Stimulated activated naive CD8-positive, alpha-beta T cell treated with anti-CD3 and anti-CD28 coated beads, Interleukin-15, Interleukin-2, amounts not matched to agents 100 ng/mL and 50 ng/mL, for 24 hours (primary cell): ENCODE data around the gene ZFYVE28.

Experiments used
- H3K27ac Mint-ChIP-seq: one replicate; pipeline ENCODE4 v1.8.0; 2021; ENCODE audit warnings: mild to moderate bottlenecking, mixed read lengths
- H3K27me3 Mint-ChIP-seq: one replicate; pipeline ENCODE4 v1.8.0; 2021; ENCODE audit warnings: mixed read lengths
- H3K36me3 Mint-ChIP-seq: one replicate; pipeline ENCODE4 v1.8.0; 2021; ENCODE audit warnings: low read depth, mixed read lengths
- H3K4me1 Mint-ChIP-seq: one replicate; pipeline ENCODE4 v1.8.0; 2021; ENCODE audit warnings: low read depth, mixed read lengths
- H3K4me3 Mint-ChIP-seq: one replicate; pipeline ENCODE4 v1.8.0; 2021; ENCODE audit warnings: mild to moderate bottlenecking, mixed read lengths
- H3K9me3 Mint-ChIP-seq: one replicate; pipeline ENCODE4 v1.8.0; 2021; ENCODE audit warnings: mixed read lengths

The ZFYVE28 gene

DNA sequence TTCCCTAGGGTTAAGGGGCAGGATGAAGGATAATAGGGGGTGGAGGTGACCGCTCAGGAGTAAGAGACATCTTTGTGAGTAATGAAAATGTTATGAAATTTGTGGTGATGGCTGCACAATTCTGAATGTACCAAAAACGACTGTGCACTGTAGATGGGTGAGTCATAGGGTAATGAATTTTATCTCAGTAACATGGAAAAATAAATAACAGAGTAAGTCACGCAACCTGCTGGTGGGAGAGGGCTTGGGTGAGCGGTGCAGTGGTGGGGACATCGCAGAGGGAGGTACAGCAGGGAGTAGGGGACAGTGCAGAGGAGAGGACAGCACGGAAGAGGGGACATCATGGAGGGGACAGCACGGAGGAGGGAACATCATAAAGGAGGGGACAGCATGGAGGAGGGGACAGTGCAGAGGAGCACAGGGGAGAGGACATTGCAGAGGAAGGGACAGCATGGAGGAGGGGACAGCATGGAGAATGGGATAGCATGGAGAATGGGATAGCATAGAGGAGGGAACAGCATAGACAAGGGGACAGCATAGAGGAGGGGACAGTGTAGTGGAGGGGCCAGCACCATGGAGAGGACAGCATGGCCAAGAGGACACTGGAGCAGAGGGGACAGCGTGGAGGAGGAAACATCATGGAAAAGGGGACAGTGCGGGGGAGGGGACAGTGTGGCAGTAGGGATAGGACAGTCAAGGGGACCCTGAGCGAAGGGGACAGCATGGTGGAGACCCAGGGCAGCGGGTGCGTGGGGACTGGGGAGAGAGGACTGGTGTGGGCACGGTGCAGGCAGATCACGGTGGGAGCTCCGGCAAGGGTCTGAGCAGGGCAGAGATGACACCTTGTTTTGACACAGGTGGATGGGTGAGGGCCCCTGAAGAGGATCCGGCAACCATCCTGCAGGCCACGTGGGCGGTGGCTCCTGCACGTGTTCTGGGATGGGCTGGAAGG lies 88.1 kb downstream of the ZFYVE28 start:
- Mint-ChIP-seq H3K27me3 (no peaks in the 10 kb centered on the region), H3K9me3 (peaks cover 11% of the 10 kb centered on the region), H3K4me3 (no peak overlapping the region)

DNA sequence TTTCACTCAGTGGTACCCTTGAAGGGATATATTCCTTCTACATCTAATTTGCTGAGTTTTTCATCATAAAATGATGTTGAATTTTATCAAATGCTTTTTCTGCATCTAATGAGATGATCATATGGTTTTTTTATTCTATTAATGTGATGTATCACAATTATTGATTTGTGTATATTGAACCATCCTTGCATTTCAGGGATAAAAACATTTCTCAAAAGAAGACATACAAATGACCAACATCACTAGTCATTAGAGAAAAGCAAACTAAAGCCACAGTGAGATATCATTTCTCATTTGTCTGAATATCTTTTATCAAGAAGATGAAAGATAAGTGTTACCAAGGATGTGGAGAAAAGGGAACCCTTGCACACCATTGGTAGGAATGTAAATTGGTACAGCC lies 90.9 kb downstream of the ZFYVE28 start:
- H3K9me3 Mint-ChIP-seq, result peaks cover 11% of the 10 kb centered on the region
- no peaks in the 10 kb centered on the region for H3K27me3 Mint-ChIP-seq
- H3K27ac Mint-ChIP-seq, result no peak overlapping the region
- H3K4me3 Mint-ChIP-seq, result no peak overlapping the region
- H3K36me3 Mint-ChIP-seq, result peaks cover 17% of the 10 kb centered on the region
- no peaks in the 10 kb centered on the region for H3K4me1 Mint-ChIP-seq

More for the DNA sequence above, 88.1 kb downstream of the ZFYVE28 start:
- Mint-ChIP-seq H3K4me1 (no peaks in the 10 kb centered on the region), H3K27ac (no peak overlapping the region), H3K36me3 (peaks cover 17% of the 10 kb centered on the region)

DNA sequence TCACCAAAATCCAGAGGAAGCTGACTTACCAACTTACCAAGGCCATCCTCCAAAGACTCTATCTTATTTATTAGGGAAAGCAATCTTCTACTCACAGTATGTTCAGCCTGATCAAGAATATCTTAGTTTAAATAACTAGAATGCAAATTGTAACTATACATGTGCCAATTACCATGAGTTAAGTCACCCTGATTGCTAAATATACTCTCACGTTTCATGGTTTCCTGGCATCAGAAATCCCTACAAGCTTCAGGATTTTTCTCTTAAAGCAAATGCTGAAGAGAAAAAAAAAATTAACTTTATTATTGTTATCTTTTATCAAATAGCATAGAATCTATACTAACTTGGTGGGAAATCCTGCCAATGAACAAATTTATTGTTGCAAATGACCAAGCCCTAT lies 93.6 kb downstream of the ZFYVE28 start:
- peaks cover 11% of the 10 kb centered on the region for H3K9me3 Mint-ChIP-seq
- H3K27ac Mint-ChIP-seq, result no peak overlapping the region
- H3K36me3 Mint-ChIP-seq, result peaks cover 17% of the 10 kb centered on the region
- no peaks in the 10 kb centered on the region for H3K27me3 Mint-ChIP-seq
- no peaks in the 10 kb centered on the region for H3K4me1 Mint-ChIP-seq
- H3K4me3 Mint-ChIP-seq, result no peak overlapping the region

DNA sequence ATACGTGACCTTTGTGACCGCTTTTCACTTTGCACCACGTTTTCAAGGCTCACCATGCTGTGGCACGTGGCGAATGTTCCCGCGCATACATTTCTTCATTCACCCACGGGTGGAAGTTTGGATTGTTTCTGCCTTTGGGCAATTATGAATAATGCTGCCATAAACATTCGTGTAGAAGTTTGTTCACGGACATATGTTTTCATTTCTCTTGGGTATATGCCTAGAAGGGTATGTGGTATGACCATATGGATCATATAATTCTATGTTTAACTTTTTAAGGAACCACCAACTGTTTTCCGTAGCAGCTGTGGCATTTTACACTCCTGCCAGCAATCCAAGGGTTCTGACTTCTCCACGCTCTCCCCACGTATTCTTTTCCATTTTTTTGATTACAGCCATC lies 95.6 kb downstream of the ZFYVE28 start:
- Mint-ChIP-seq H3K4me3 (no peak overlapping the region), H3K36me3 (peaks cover 6% of the 10 kb centered on the region), H3K4me1 (no peaks in the 10 kb centered on the region), H3K27ac (no peak overlapping the region), H3K9me3 (peaks cover 4% of the 10 kb centered on the region), H3K27me3 (no peaks in the 10 kb centered on the region)

DNA sequence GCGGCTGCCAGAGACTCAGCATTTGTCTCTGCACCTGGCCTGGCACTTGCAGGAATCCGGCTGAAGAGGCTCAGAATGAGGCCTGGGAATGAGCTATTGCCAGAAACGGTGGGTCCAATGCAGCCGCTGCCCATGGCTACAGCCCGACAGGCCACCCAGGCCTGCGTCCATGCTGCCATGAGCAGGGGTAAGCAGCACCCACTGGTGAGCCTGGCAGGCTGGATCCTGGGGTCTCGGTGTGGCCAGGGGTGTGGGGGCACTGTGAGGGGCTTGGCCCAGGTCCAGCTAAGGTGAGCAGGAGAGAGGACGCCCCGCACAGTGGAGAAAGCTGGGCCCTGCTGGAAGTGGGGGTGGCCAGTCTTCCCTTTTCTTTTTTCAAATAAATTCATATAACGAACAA lies 96.2 kb downstream of the ZFYVE28 start:
- no peaks in the 10 kb centered on the region for H3K36me3 Mint-ChIP-seq
- no peak overlapping the region for H3K27ac Mint-ChIP-seq

DNA sequence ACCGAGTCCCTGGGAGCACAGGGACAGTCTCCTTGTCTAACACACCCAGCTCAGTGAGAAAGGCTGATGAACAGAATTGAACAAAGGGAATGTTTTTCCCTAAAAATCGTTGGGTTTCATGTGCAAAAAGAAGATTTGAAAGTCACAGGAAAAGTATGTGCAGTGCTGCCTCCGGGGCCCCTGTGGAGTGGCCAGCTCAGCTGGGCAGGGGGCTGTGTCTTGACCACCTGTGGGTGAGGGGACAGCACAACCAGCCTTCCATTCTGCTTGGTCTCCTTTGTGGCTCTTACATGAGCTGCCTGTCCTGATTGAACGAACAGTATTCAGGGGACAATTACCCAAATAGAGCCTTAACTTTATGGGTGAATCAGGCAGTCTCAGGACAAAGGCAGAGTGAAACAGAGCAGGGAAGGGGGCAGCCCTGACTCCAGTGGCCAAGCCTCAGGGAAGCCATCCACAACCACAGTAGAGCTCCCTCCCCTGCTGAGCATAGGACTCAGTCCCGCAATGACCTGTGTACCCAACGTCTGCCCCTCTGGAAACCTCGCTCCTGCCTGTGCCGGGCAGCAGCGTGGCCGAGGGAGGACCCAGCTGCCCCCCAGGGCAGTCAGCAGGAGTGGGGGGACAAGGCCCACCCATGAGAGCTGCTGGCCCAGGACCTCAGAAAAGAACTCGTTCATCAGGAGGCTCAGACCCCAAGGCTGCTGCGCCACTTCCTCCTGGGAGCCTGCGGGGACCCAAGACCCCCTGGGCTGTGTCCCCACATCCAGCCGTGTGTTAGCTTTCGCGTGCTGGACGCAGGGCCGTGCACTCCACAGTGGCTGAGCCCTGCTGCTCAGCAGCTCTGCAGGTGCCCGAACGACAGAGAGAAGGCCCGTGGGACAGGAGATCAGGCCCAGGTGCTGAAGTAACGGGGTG lies 96.9 kb downstream of the ZFYVE28 start:
- H3K4me3 Mint-ChIP-seq, result no peak overlapping the region
- H3K9me3 Mint-ChIP-seq, result no peaks in the 10 kb centered on the region
- H3K27me3 Mint-ChIP-seq, result no peaks in the 10 kb centered on the region
- H3K4me1 Mint-ChIP-seq, result no peaks in the 10 kb centered on the region
- no peaks in the 10 kb centered on the region for H3K36me3 Mint-ChIP-seq
- H3K27ac Mint-ChIP-seq, result no peak overlapping the region

More for the DNA sequence above, 96.2 kb downstream of the ZFYVE28 start:
- Mint-ChIP-seq H3K4me1 (no peaks in the 10 kb centered on the region), H3K27me3 (no peaks in the 10 kb centered on the region), H3K4me3 (no peak overlapping the region), H3K9me3 (no peaks in the 10 kb centered on the region)

DNA sequence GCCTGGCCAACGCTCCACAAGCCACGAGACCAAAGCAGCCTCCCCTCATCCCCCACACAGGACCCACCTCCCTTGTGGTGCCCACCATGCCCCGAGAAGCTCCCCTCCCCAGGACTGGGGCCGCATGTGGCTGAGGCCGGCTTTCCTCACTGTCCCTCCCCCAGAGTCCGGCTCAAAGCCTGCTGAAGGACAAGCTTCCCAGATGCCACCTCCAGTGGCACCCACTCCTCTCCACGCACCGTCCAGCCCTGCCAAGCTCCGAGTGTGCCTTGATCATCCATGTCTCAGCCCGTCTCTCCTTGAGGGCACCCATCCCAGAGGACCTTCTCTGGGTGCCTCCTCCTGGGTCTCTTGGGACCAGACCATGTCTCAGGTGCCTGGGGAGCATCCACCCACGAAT lies 97.7 kb downstream of the ZFYVE28 start:
- no peak overlapping the region for H3K27ac Mint-ChIP-seq
- H3K4me3 Mint-ChIP-seq, result no peak overlapping the region
- H3K4me1 Mint-ChIP-seq, result no peaks in the 10 kb centered on the region
- no peaks in the 10 kb centered on the region for H3K27me3 Mint-ChIP-seq
- H3K9me3 Mint-ChIP-seq, result no peaks in the 10 kb centered on the region
- peaks cover under 1% of the 10 kb centered on the region for H3K36me3 Mint-ChIP-seq

DNA sequence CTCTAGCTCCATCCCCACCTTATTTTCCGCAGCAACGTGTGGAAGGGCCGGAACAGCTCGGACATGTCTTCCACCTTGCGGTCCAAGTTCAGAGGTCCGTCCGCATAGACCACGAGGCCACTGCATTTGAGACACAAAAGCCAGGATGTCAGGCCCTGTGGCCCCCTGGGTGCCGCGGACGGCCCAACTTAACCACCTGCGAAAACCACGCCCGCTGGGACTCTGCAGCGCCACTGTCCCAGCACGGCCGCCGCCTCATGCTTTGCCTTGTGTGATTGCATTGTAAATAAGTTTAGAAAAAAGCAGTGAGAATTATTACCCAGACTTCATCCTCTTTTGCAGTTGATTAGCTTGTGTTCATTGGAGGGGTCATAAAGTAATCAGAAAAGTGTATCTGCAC lies 98.3 kb downstream of the ZFYVE28 start:
- peaks cover 5% of the 10 kb centered on the region for H3K36me3 Mint-ChIP-seq
- no peak overlapping the region for H3K27ac Mint-ChIP-seq
- H3K9me3 Mint-ChIP-seq, result no peaks in the 10 kb centered on the region
- no peaks in the 10 kb centered on the region for H3K27me3 Mint-ChIP-seq
- no peaks in the 10 kb centered on the region for H3K4me1 Mint-ChIP-seq
- no peak overlapping the region for H3K4me3 Mint-ChIP-seq

DNA sequence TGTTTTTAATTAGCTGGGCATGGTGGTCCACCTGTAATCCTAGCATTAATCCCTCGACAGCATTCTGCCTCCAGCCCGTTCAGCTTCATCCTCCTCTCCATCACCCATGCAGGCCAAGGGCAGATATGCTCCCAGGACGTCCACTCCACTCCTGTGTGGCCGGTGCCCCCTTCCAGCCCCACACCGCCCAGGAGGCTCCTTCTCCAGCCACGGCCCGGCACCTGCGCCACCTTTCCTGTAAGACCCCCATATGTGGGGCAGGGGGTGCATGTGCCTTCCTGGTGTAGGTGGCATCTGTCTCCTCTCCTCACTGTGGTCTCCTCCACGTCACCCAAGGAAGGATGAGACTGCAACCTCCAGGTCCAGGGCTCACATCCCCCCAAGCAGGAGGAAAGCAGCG lies 99.6 kb downstream of the ZFYVE28 start:
- Mint-ChIP-seq H3K36me3 (peaks cover 5% of the 10 kb centered on the region), H3K27ac (no peak overlapping the region), H3K4me1 (no peaks in the 10 kb centered on the region), H3K4me3 (no peak overlapping the region), H3K9me3 (no peaks in the 10 kb centered on the region), H3K27me3 (no peaks in the 10 kb centered on the region)

DNA sequence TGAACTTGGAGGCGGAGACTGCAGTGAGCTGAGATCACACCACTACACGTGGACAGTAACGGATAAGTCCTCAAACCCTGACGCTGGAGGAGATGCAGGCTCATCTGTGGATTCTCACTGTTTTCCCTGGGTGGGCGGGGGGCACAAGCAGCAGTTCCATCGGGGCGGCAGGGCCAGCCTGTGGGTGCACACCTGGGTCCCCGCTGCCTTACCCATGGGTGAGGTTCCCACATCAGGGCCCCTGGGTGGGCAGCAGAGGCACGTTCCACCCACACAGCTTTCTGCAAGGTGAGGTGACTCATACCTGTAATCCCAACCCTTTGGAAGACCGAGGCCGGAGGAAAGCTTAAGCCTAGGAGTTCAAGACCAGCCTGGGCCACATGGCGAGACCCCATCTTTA lies 100.0 kb downstream of the ZFYVE28 start:
- Mint-ChIP-seq H3K4me1 (no peaks in the 10 kb centered on the region), H3K36me3 (peaks cover 5% of the 10 kb centered on the region), H3K9me3 (no peaks in the 10 kb centered on the region), H3K4me3 (no peak overlapping the region), H3K27me3 (no peaks in the 10 kb centered on the region), H3K27ac (no peak overlapping the region)

DNA sequence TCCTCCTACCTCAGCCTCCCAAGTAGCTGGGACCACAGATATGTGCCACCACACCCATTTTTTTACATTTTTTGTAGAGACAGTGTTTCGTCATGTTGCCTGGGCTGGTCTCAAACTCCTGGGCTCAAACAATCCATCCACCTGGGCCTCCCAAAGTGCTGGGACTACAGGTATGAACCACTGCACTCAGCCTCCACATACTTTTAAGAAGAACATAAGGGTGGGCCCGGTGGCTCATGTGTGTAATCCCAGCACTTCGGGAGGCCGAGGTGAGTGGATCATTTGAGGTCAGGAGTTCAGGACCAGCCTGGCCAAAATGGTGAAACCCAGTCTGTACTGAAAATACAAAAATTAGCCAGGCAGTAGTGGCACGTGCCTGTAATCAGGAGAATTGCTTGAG lies 105.1 kb downstream of the ZFYVE28 start:
- Mint-ChIP-seq H3K27ac (no peak overlapping the region), H3K9me3 (peaks cover 5% of the 10 kb centered on the region), H3K27me3 (no peaks in the 10 kb centered on the region), H3K4me1 (no peaks in the 10 kb centered on the region), H3K36me3 (peaks cover 11% of the 10 kb centered on the region), H3K4me3 (no peak overlapping the region)

DNA sequence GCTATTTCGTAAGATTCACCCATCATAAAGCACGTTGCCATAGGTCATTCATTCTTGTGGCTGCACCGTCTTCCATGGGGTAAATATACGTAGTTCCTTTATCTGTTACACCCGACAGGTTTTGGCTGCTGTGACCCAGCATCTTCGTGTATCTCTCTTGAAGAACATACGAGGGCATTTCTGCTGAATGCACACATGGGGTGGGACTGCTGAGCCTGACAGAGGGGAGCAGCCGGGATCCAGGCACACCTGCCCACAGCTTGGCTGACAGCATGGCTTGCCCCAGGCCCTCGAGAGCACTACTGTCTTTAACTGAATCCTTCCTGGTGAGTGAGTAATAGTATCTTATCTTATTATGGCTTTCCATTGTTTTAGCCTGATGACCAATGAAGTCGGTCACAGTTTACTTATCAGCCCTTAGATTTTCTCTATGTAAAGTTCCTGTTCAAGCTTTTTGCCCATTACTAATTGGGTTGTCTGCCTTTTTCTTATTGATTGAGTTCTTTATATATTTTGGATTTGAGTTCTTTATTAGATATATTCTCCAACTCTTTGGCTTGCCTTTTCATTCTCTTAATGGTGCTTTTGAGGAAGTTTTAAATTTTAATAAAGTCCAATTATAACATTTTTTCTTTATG lies 111.6 kb downstream of the ZFYVE28 start:
- Mint-ChIP-seq H3K27ac (no peak overlapping the region), H3K4me1 (no peaks in the 10 kb centered on the region), H3K36me3 (peaks cover 15% of the 10 kb centered on the region), H3K4me3 (no peak overlapping the region), H3K27me3 (no peaks in the 10 kb centered on the region), H3K9me3 (peaks cover 15% of the 10 kb centered on the region)

DNA sequence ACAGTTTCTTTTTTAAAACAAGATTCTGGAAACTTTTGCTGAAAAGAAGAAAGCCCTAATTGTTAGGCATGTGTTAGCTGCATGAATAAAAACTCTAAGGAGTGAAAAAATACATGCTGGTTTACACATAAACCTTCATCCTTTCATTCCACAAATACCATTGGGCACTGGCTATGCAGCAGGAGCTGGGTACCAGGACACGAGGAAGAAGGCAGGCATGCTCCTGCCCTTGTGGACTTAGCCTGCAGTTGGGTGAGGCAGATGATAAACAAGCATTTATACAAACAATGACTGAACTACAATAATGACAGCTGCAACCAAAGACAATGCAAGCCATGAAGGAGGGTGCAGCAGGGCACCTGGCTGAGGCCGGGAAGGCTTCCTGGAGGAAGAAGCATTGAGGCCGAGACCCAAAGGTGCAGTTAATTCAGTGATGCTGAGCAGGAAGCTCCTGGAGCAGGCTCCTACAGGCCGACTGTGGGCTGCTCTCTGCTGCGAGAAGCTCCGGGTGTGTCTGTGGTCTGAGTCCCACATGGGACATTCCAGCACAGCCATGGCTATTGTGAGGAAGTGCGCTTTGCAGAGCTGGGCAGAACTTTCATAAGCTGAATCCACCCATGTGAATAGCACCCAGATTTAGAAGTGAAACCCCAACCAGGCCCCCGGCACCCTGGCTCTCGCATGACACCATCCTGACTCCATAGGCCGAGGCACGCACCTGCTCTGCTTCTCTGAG lies 112.5 kb downstream of the ZFYVE28 start:
- H3K27me3 Mint-ChIP-seq, result no peaks in the 10 kb centered on the region
- no peak overlapping the region for H3K4me3 Mint-ChIP-seq
- H3K27ac Mint-ChIP-seq, result no peak overlapping the region
- peaks cover 15% of the 10 kb centered on the region for H3K36me3 Mint-ChIP-seq
- H3K9me3 Mint-ChIP-seq, result peaks cover 15% of the 10 kb centered on the region
- H3K4me1 Mint-ChIP-seq, result no peaks in the 10 kb centered on the region

DNA sequence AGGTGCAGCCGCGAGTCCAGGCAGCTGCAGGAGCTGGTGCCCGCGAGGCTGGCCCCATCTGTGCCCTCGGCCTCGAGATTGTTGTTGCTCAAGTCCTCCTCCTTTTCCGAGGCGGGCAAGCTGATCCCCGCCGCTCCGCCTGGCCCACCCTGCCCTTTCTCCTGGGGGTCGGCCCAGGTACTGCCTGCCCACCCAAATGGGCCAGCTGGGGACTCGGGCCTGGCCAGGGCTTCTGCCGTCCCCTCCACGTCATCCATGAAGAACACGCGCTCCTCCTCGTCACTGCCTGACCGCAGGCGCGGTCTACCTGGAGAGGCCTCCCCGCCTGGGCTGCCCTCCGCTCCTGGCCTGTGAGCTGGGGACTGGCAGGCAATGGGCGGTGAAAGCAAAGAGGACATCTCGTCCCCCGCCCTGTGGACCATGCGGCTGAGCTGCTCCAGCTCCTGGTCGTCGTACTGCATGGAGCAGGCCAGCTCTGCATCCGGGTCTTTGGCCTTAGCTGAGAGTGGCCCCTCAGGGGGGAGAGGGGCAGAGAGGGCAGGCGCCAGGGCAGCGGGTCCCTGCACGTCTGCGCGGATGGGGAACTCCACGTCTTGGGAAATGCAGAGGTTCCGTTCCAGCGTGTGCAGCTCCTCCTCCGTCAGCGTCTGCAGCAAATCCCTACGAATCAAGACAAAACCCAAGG lies 113.4 kb downstream of the ZFYVE28 start:
- Mint-ChIP-seq H3K27me3 (no peaks in the 10 kb centered on the region), H3K36me3 (peaks cover 10% of the 10 kb centered on the region), H3K9me3 (peaks cover 15% of the 10 kb centered on the region), H3K4me3 (no peak overlapping the region), H3K27ac (no peak overlapping the region), H3K4me1 (no peaks in the 10 kb centered on the region)
